Breast epithelium (tissue), 3 donors: ENCODE results near the gene LOXL3.

Source experiments
- POLR2A ChIP-seq: fragments of 450-650 bp; IDR thresholded peaks from one replicate; pipeline ENCODE4 v1.6.1; 2016; ENCODE audit warnings: antibody characterized with exemption, mild to moderate bottlenecking, moderate library complexity
- POLR2AphosphoS5 ChIP-seq, 3 donors: sonication (generic); formaldehyde crosslinking; IDR thresholded peaks; one replicate each; pipeline ENCODE4 v1.6.1; 2017; ENCODE audit warnings: antibody characterized with exemption in 3 of 3

DNA sequence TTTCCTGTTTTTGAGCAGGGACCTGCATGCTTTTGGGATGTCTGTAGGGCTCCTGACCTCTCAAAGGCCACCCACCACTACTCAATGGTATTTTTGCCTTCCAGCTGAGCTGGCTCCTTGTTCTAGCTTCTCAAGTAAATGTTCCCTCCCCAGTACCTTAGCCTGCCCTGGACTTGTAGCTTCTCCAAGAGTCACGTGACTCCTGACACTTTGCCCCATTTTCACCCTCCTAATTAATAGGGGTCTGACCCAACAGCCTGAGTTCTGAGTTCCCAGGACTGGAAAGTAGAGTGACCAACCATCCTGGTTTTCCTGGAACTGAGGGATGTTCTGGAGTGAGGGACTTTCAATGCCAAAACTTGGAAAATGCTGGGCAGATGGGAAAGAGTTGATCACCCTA lies 58.3 kb downstream of the LOXL3 start:
- no peak for TF ChIP-seq POLR2A
- no peak for TF ChIP-seq POLR2AphosphoS5 (IDR thresholded peaks at IDR 0.05)
